GM12873 (cell line): ENCODE data around the gene RIN3.

ENCODE experiments used
- TF ChIP-seq, protein P1 (sequence below): IDR thresholded peaks from 2 replicates; pipeline ENCODE4 v1.5.1; 2012; ENCODE audit warnings: low read depth, mild to moderate bottlenecking, moderate library complexity, low read length, control low read depth; ENCODE audit not compliant: insufficient read depth; ENCODE audit errors: missing control alignments

The RIN3 gene

DNA sequence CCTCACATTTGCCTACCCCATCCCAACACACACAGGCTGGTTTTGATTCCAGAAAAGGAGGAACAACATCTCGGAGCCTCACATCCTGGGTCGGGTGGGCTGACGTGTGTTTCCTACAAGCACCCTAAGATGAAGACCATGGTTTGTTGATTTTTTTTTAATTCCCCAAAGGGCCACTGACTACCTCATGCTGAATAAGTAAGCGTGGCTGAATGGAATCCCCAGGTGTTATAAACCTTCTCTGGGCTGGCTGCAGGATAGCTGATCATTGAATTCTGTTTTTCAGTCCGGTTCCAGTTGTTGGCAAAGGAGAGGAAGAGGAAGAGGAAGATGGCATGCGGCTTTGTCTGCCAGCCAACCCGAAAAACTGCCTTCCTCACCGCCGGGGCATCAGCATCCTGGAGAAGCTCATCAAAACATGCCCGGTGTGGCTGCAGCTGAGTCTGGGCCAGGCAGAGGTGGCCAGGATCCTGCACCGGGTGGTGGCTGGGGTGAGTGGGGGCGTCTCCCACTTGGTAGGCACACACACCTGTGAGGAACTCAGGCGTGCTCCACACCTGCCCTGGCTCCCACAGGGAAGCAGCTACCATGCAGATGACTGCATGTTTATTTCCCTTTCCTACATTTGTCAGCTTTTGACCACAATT is 42.0 kb downstream of the RIN3 start:
- TF ChIP-seq, protein P1, sequence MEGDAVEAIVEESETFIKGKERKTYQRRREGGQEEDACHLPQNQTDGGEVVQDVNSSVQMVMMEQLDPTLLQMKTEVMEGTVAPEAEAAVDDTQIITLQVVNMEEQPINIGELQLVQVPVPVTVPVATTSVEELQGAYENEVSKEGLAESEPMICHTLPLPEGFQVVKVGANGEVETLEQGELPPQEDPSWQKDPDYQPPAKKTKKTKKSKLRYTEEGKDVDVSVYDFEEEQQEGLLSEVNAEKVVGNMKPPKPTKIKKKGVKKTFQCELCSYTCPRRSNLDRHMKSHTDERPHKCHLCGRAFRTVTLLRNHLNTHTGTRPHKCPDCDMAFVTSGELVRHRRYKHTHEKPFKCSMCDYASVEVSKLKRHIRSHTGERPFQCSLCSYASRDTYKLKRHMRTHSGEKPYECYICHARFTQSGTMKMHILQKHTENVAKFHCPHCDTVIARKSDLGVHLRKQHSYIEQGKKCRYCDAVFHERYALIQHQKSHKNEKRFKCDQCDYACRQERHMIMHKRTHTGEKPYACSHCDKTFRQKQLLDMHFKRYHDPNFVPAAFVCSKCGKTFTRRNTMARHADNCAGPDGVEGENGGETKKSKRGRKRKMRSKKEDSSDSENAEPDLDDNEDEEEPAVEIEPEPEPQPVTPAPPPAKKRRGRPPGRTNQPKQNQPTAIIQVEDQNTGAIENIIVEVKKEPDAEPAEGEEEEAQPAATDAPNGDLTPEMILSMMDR = no peak

DNA sequence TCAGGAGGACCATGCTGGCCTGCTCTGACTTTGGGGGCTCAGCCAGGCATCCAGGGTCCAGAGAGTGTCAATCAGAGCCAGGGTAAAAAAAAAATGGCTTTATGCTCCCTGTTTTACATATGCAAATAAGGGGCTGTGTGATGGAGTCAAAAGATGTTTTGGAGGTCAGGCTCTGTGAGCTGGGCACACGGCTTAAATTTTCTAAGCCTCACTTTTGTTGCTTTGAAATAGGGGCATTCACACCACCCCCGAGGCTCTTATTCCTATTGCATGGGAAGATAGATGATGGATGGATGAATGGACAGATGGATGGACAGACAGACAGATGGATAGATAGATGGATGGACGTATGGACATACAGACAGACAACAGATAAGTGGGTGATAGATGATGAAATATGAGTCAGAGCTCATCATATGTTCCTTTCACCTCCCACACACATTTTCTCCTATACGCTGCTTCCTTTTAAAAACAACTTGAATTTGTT is 42.7 kb downstream of the RIN3 start:
- TF ChIP-seq, protein P1 = no peak

DNA sequence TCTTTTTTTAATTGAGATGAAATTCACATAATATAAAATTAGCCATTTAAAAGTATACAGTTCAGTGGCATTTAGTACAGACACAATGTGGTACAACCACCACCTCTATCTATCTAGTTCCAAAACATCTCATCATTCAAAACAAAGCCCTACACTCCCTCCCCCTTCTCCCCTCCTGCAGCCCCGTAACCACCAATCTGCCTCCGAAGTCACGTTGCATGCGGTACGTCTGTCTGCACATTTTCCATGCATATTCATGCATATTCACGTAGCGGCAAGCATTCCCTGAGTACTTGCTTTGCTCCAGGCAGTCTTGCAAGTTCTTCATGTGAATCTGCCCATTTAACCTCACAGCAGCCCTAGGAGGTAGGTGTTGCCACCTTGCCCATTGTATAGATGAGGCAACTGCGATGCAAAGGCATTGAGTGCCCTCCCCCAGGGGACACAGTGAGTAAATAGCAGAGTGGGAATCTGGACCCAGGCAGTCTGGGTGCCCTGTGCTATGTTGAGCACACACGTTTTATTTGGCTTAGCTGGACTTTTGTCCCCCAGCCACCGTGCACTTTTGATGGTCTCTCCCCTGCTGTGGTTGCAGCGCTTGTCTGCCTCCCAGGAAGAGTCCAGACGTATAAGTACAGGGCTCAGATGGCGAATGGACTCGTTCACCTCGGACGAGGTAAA is 43.4 kb downstream of the RIN3 start:
- TF ChIP-seq, protein P1 = no peak

DNA sequence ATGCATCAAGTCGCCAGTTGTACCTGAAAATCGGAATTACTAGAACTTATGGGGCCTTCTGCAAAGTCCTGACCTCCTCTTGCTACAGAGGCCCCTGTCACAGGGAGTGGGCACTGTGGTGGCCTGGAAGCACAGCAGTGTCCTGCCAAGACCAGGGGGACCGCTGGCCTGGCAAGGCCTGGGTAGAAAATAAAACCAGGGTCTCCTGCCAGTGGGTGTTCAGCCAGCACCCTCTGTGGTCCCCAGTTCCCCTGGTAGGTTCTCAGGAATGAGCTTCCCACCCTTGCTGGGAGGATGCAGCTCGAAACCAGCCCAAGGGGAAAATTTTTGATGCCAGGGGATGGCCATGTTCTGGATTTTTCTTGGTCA is 43.9 kb downstream of the RIN3 start:
- TF ChIP-seq, protein P1 = no peak

DNA sequence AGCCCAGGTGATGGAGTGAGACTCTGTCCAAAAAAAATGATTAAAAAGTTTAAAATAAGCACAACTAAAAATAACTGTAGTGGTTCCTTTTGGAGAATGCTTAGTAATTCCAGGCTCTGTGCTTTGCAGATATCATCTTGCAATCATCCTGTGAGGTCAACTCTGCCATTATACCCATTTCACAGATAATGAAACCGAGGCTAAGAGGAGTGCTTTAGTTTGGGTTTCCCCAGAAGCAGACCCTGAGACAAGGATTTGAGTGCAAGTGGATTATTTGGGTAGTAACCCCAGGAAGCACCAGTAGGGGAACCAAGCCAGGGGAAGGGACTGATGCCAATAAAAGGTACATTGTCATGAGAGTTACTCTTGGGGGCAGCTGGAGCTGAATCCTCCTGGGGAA is 44.7 kb downstream of the RIN3 start:
- TF ChIP-seq, protein P1 = no peak

DNA sequence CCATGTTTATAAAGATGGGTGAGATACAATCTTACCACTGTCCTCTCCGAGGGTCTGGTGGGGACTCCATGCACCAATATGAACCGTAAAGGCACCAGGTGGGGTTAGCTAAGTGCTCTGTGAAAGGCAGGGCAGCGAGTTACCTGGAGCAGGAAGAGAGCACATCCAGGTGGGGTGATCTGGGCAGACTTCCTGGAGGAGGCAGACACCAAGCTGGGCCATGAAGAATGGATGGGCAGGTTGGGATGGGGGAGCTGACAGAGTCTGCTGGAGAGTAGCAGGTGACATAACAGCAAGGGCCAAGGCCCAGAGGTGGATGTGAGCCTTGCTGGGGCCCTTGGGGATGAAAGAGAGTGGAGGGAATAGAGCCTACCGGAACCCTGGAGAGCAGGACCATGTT is 45.9 kb downstream of the RIN3 start:
- TF ChIP-seq, protein P1 = no peak

DNA sequence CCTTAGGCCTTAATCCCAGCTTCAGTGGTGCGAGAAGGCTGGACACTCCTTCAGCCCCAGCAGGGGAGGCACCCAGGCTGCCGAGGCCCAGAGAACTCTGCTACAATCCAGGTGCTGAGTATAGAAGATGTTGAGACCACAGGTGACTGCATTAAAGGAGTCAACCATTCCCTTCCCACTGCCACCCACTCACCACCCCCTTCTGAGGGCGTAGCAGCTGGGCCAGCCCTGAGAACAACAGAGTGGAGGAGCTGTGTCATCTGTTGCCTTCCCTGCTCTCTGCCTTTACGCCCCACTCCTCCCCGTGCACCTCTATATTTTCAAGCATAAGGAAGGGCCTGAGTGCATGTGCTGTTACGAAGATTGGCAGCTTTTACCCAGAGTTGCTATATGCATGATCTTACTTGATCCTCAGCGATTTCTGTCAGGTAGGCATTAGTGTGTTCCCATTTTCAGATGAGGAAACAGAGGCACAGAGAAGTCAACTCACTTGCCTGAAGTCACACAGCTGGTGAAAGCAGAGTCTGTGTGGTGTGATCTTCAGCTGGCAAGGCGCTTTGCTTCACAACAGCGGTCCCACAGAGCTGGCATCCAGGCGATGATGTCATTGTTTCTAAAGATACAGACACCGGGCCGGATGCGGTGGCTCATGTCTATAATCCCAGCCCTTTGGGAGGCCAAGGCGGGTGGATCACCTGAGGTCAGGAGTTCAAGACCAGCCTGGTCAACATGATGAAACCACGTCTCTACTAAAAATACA is 46.7 kb downstream of the RIN3 start:
- TF ChIP-seq, protein P1 = no peak
